Heart left ventricle (tissue), 16 donors: ENCODE results near the gene CD86. TPM values are rescaled to one million over a fixed set of nuclear protein-coding genes. Genes with fewer than 3 reads are reported as not detected.

ENCODE experiments used
- ATAC-seq, 4 donors: fragments of 200-7000 bp; cut with Tn5 transposase; one replicate each; pipeline ENCODE4 v1.9.1; 2020 to 2022; ENCODE audit warnings: moderate library complexity in 4 of 4, mild to moderate bottlenecking in 3 of 4, moderate number of reproducible peaks in 1 of 4
- DNase-seq, 5 donors: peaks; one replicate each; pipeline ENCODE4 v3.0.0-alpha.2; 2020
- H3K27ac ChIP-seq, 12 donors: fragments of 200-600 bp; sonication (generic) in 4 of 12; one replicate each; pipeline versions ENCODE4 v1.5.0 to v1.8.0; 2016 to 2022; ENCODE audit warnings: mild to moderate bottlenecking in 2 of 12
- H3K27me3 ChIP-seq, 9 donors: fragments of 200-600 bp; sonication (generic) in 2 of 9; one replicate each; pipeline versions ENCODE4 v1.5.1 to v1.8.0; 2016 to 2022; ENCODE audit warnings: mild to moderate bottlenecking in 3 of 9
- H3K36me3 ChIP-seq, 9 donors: fragments of 200-600 bp; sonication (generic) in 2 of 9; one replicate each; pipeline versions ENCODE4 v1.5.0 to v1.8.0; 2018 to 2022; ENCODE audit warnings: mild to moderate bottlenecking in 2 of 9
- H3K4me1 ChIP-seq, 12 donors: fragments of 200-600 bp; sonication (generic) in 4 of 12; one replicate each; pipeline versions ENCODE4 v1.5.0 to v1.8.0; 2016 to 2022; ENCODE audit warnings: mild to moderate bottlenecking in 3 of 12
- H3K4me3 ChIP-seq, 12 donors: fragments of 200-600 bp; sonication (generic) in 4 of 12; one replicate each; pipeline versions ENCODE4 v1.5.0 to v1.8.0; 2017 to 2022; ENCODE audit warnings: mild to moderate bottlenecking in 9 of 12, moderate library complexity in 4 of 12
- H3K9me3 ChIP-seq, 12 donors: fragments of 200-600 bp; sonication (generic) in 4 of 12; one replicate each; pipeline versions ENCODE4 v1.5.0 to v1.8.0; 2016 to 2022; ENCODE audit warnings: mild to moderate bottlenecking in 1 of 12
- CTCF ChIP-seq, 12 donors: fragments of 200-600 bp; sonication (generic) in 4 of 12; IDR thresholded peaks; one replicate each; pipeline versions ENCODE4 v1.5.0 to v1.8.0; 2018 to 2022; ENCODE audit warnings: antibody characterized with exemption in 12 of 12, mild to moderate bottlenecking in 5 of 12
- POLR2A ChIP-seq, 2 donors: fragments of 450-650 bp; IDR thresholded peaks; one replicate each; pipeline ENCODE4 v1.6.1; 2017; ENCODE audit warnings: antibody characterized with exemption in 2 of 2, mild to moderate bottlenecking in 2 of 2, moderate library complexity in 2 of 2
- WGBS, 4 donors: extraction: QIAGEN DNeasy Blood & Tissue Kit in 2 of 4; methylation state at CpG; one replicate each; pipeline versions ENCODE4 v1.1.5 to v1.1.7; 2013 to 2018; 5-methylcytosine and 5-hydroxymethylcytosine counted together
- intact Hi-C, 10 donors: fragments of 100-400 bp; cut with DNase I; formaldehyde crosslinking; loops; one replicate each; pipeline versions ENCODE4 v1.11.1 to v1.14.2; 2022
- polyA plus RNA-seq, 2 donors: library from polyadenylated mRNA; stranded (reverse); fragments of 200-250 nt; gene quantifications; one replicate each; pipeline ENCODE4 v1.2.3, GENCODE V29; 2013
- total RNA-seq, 9 donors: library from RNA; depleted of rRNA in 2 of 9; stranded (reverse); fragments of >200 nt in 2 of 9; fragmentation: NEBNext Ultra II Directional in 3 of 9; extraction: Animal tissue kit (Norgen Biotek cat#: 25700) in 3 of 9; gene quantifications; one replicate each; pipeline versions ENCODE4 v1.1.0 to v1.2.4, GENCODE V29; 2016 to 2023
- donor health status: ischemic (EF 13 %, LVEDD 7.1; RV severe dilation, severe dysfunction).
- donor health status: healthy with polysubstance abuse.
- donor health status: DM: no; HTN: yes; CAD: no.
- donor health status: DM: no; HTN: no; CAD: no.
- donor health status: ischemic (EF 25% LVEDD 6.9; RV normal size, moderate dysfunction).
- donor health status: ischemic (EF 25% LVEDD 5.7; RV mildly dilated, moderate dysfunction).
- donor health status: healthy.
- donor health status: DM: yes; HTN: yes; CAD: no.
- donor health status: ischemic (EF 35%, LVEDD 5.7; RV mildly dilated, moderate dysfunction).
- donor health status: nonischemic (EF 11% LVEDD 7.7; RV severe dilation, severe dysfunction).
- donor health status: DM: yes; HTN: yes; CAD: no.
- donor health status: PGD.
- donor health status: ischemic (EF 29% LVEDD 5.4; RV normal size, mild dysfunction).
- donor health status: nonischemic (EF 23%, LVEDD 6.1; RV moderate dilation, normal function).

The CD86 gene
- total and polyA plus RNA-seq, 11 donors = 0.38 to 30.0 (median 1.6) TPM

DNA sequence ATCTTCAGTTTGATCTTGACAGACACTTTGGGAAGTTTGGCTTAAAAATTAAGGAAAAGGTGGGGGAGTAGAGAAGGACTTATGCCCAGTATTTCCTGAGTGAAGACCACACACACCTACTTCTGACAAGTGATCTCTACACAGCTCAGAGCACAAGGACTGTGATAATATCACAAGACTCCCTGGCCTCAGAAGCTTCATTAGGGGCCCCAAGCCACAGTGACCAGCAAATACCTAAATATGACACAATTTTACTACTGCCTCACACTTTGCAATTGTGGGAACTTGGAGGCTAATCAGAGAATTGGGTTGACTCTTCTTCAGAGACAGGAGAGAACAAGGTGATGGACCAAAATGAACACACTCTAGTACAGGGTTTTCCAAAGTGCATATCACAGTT, 35.7 kb upstream of the CD86 start:
- DNase-seq = no peak
- Histone ChIP-seq H3K4me3 (no peak overlapping the region), H3K4me1 (peaks cover 0 to 11% (median 0%) of the 10 kb centered on the region in 12 donors), H3K27ac (no peak overlapping the region), H3K9me3 (no peaks in the 10 kb centered on the region), H3K36me3 (no peaks in the 10 kb centered on the region), H3K27me3 (peaks cover 0 to 33% (median 14%) of the 10 kb centered on the region in 9 donors)
- TF ChIP-seq CTCF (IDR thresholded peaks at IDR 0.05) (no peak), POLR2A (IDR thresholded peaks at IDR 0.05) (no peak)
- no peak for ATAC-seq
- intact Hi-C loops = no loop called here

GRCh38 chr3:122021037-122021436, 34.1 kb upstream of the CD86 start:
- no peak for ATAC-seq
- no peaks in the 10 kb centered on the region for H3K9me3 ChIP-seq
- H3K4me3 ChIP-seq = no peak overlapping the region
- peaks cover 0 to 11% (median 0%) of the 10 kb centered on the region in 12 donors for H3K4me1 ChIP-seq
- TF ChIP-seq CTCF (IDR thresholded peaks at IDR 0.05) (no peak), POLR2A (IDR thresholded peaks at IDR 0.05) (no peak)
- no peaks in the 10 kb centered on the region for H3K36me3 ChIP-seq
- intact Hi-C loops = no loop called here
- no peak overlapping the region for H3K27ac ChIP-seq
- DNase-seq = no peak
- peaks cover 0 to 32% (median 14%) of the 10 kb centered on the region in 9 donors for H3K27me3 ChIP-seq
- WGBS, 4 donors = 49 to 83% (median 72%) methylated on average over 1 of the region's 1 CpG

GRCh38 chr3:122021811-122022401, 33.3 kb upstream of the CD86 start, which contains the start of gene ILDR1:
ILDR1 (minus strand) TSS chr3:122022247; CDS start chr3:122022077, 170 bp downstream.
- 8 to 18% (median 17%) methylated on average over 32 to 43 of the region's 43 CpGs for WGBS, 4 donors
- ATAC-seq (no peak), DNase-seq (no peak)
- no peaks in the 10 kb centered on the region for H3K36me3 ChIP-seq
- intact Hi-C loops = no loop called here
- no peaks in the 10 kb centered on the region for H3K9me3 ChIP-seq
- peak within 1 kb of the TSS in 10 of 12 donors; percentile 14 to 45 (median 30) for H3K4me3 ChIP-seq
- no peak for TF ChIP-seq POLR2A (IDR thresholded peaks at IDR 0.05)
- TF ChIP-seq CTCF (IDR thresholded peaks at IDR 0.05) = no peak
- H3K27me3 ChIP-seq = peaks cover 0 to 25% (median 14%) of the 10 kb centered on the region in 9 donors
- no peak within 1 kb of the TSS for H3K27ac ChIP-seq
- H3K4me1 ChIP-seq = peaks cover 0 to 11% (median 0%) of the 10 kb centered on the region in 12 donors

- no peak overlapping the region for H3K27ac ChIP-seq
- DNase-seq (no peak), ATAC-seq (no peak)
- peaks cover 0 to 11% (median 0%) of the 10 kb centered on the region in 12 donors for H3K4me1 ChIP-seq
- H3K27me3 ChIP-seq = peaks cover 0 to 25% (median 14%) of the 10 kb centered on the region in 9 donors
- 52 to 65% (median 59%) methylated on average over 8 of the region's 8 CpGs for WGBS, 4 donors
- no peaks in the 10 kb centered on the region for H3K36me3 ChIP-seq
- H3K4me3 ChIP-seq = no peak overlapping the region
- intact Hi-C loops = no loop called here
- H3K9me3 ChIP-seq = no peaks in the 10 kb centered on the region
- TF ChIP-seq CTCF (IDR thresholded peaks at IDR 0.05) (no peak), POLR2A (IDR thresholded peaks at IDR 0.05) (no peak)
Observed at GRCh38 chr3:122023335-122023910, 31.7 kb upstream of the CD86 start.
